Panc1 (cell line): ENCODE measurements around the gene GAST.

Experiments
- CTCF ChIP-seq: fragments of 450-650 bp; IDR thresholded peaks from 2 replicates; pipeline ENCODE4 v1.5.1; 2017; ENCODE audit warnings: mild to moderate bottlenecking
- POLR2AphosphoS5 ChIP-seq: IDR thresholded peaks from 2 replicates; pipeline ENCODE4 v1.6.1; 2012; ENCODE audit warnings: mild to moderate bottlenecking, low read depth, low read length, moderate library complexity
- REST ChIP-seq, 2 experiments: IDR thresholded peaks; 2 replicates each; pipeline ENCODE4 v1.6.1; 2011 to 2012; ENCODE audit warnings: low read depth in 2 of 2, control low read depth in 1 of 2, low read length in 1 of 2, mild to moderate bottlenecking in 1 of 2, moderate library complexity in 1 of 2; ENCODE audit not compliant: insufficient read depth in 1 of 2

- no peak for TF ChIP-seq CTCF
- no peak for TF ChIP-seq POLR2AphosphoS5
- no peak for TF ChIP-seq REST (IDR thresholded peaks at IDR 0.05; ENCODE audit: insufficient read depth in 1 of 2, low read depth in 2 of 2, low read length in 1 of 2)
Observed at GRCh38 chr17:41711669-41712400, at the start of gene GAST.
